Left hindlimb (tissue), 1 donor: ENCODE data around the gene SLC44A3.
"Not testable (repeated sequence)": the region's sequence is repeated elsewhere in the genome, so short reads cannot be mapped to it uniquely, and the experiment has no call there.

Source experiments
- DNase-seq: peaks from one replicate; pipeline ENCODE4 v3.0.0-alpha.2; 2018

Gene SLC44A3

DNA sequence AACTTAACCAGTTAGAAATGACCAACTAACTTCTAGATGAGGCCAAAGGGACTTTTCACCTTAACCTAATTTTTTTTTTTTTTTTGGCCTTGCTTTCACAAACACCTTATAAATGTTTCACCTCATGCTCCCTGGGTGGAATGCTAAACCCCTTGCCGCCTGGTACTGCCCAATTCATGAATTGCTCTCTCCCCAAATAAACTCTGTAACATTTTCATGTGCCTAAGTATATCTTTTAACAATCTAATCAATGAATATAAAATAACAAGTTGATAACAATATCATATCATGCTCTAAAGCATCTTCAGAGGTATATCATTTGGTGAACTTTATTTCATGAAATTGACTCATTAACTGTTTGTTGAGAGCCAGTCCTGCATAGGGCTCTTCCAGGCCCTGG is 117.7 kb downstream of the SLC44A3 start:
- no peak for DNase-seq

GRCh38 chr1:94940738-94941137 is 120.6 kb downstream of the SLC44A3 start:
- DNase-seq = no peak

DNA sequence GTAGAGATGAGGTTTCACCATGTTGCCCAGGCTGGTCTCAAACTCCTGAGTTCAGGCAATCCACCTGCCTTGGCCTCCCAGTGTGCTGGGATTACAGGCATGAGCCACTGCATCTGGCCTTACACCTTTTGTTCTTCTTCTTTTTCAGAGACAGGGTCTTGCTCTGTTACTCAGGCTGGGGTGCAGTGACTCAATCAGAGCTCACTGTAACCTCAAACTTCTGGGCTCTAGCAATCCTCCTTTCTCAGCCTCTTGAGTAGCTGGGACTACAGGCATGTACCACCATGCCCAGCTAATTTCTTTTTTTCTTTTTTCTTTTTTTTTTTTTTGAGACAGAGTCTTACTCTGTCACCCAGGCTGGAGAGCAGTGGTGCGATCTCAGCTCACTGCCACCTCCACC is 121.3 kb downstream of the SLC44A3 start:
- not testable (repeated sequence) for DNase-seq

DNA sequence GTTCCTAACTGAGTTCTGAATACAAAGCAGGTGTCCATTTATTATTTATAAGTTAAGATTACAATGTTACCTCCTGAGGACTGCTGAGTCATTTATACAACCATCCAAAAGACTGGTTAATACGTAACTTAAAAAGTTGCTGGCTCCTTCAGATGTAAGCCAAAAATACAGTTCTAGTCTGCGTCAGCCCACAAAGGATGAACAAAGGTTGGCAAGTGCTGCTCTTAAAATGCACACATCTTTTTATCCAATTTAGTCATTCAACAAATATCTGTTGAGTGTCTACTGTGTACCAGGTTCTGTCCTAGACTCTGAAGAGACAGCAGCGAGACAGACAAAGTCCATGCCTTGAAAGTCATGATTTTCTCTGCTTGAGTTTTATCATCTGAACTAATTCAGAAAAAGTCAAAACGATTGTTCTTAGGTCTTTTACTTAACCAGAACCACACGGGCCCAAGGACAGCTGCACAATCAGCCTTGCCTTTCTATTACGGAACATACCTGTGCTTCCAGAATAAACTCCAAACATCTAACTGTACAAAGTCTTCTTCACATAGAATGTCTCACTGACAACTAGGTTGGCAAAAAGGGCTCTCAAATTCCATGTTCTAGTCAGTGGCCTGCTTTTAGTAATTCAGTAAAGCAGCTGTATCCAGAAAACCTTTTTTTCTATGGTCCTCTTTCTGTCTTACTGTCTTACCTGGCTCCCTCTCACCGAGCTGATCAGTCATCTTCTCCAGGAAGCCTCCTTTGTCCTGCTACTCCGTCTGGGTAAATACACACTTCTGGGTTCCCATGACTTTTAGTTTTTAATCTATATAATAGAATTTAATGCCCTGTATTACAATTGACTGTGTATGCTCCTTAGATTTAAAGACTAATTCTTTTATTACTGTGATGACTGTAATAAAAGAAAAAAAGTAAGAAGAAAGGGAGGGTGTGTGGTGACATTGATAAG is 122.3 kb downstream of the SLC44A3 start:
- no peak for DNase-seq
